ENCODE measurements around the gene CARS1. TPM values are rescaled to one million over a fixed set of nuclear protein-coding genes. Genes with fewer than 3 reads are reported as not detected.

Gene CARS1
- total RNA-seq, 1 donor from 2014 or later, result 134 TPM

GRCh38 chr11:3085052-3085451 is 27.8 kb upstream of the CARS1 start:
- H3K27ac Mint-ChIP-seq (ENCODE audit: unreplicated experiment), result no peak overlapping the region
- no peaks in the 10 kb centered on the region for H3K9me3 Mint-ChIP-seq (ENCODE audit: unreplicated experiment)
- H3K4me3 Mint-ChIP-seq (ENCODE audit: unreplicated experiment), result no peak overlapping the region
- H3K4me1 Mint-ChIP-seq (ENCODE audit: unreplicated experiment), result peaks cover 10% of the 10 kb centered on the region
- no peaks in the 10 kb centered on the region for H3K36me3 Mint-ChIP-seq (ENCODE audit: unreplicated experiment)
- DNase-seq (ENCODE audit: extremely low spot score, unreplicated experiment), result no peak
- TF ChIP-seq CTCF (IDR thresholded peaks at IDR 0.05), result no peak
- peaks cover under 1% of the 10 kb centered on the region for H3K27me3 Mint-ChIP-seq (ENCODE audit: unreplicated experiment)

DNA sequence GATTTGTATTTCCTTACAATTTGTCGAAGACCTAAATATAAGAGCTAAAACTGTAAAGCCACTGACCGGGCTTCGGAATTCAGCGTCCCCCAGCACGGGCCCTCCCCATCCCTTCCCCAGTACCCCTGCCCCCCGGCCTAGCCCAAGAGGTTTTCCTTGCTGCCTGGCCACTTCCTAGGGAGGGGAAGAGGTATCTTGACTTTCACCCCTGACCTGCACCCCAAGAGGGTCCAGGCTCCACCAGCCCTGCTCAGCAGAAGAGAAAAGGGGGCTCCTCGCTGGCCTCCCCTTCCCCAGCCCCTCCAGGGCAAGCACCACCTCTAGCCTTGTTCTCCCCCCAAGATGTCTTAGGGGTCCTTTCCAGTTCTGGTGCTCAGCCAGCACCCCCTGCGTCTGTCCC is 26.1 kb upstream of the CARS1 start:
- no peak overlapping the region for H3K4me3 Mint-ChIP-seq (ENCODE audit: unreplicated experiment)
- no peaks in the 10 kb centered on the region for H3K9me3 Mint-ChIP-seq (ENCODE audit: unreplicated experiment)
- DNase-seq (ENCODE audit: extremely low spot score, unreplicated experiment), result no peak
- peaks cover 5% of the 10 kb centered on the region for H3K27me3 Mint-ChIP-seq (ENCODE audit: unreplicated experiment)
- no peak for TF ChIP-seq CTCF (IDR thresholded peaks at IDR 0.05)
- H3K36me3 Mint-ChIP-seq (ENCODE audit: unreplicated experiment), result no peaks in the 10 kb centered on the region
- H3K27ac Mint-ChIP-seq (ENCODE audit: unreplicated experiment), result no peak overlapping the region
- peaks cover 4% of the 10 kb centered on the region for H3K4me1 Mint-ChIP-seq (ENCODE audit: unreplicated experiment)

- Mint-ChIP-seq H3K27ac (ENCODE audit: unreplicated experiment) (no peak overlapping the region), H3K27me3 (ENCODE audit: unreplicated experiment) (peaks cover 5% of the 10 kb centered on the region), H3K4me3 (ENCODE audit: unreplicated experiment) (no peak overlapping the region), H3K9me3 (ENCODE audit: unreplicated experiment) (no peaks in the 10 kb centered on the region), H3K4me1 (ENCODE audit: unreplicated experiment) (no peaks in the 10 kb centered on the region), H3K36me3 (ENCODE audit: unreplicated experiment) (no peaks in the 10 kb centered on the region)
- no peak for DNase-seq (ENCODE audit: extremely low spot score, unreplicated experiment)
- no peak for TF ChIP-seq CTCF (IDR thresholded peaks at IDR 0.05)
Measured at GRCh38 chr11:3081386-3081751, 24.1 kb upstream of the CARS1 start.

DNA sequence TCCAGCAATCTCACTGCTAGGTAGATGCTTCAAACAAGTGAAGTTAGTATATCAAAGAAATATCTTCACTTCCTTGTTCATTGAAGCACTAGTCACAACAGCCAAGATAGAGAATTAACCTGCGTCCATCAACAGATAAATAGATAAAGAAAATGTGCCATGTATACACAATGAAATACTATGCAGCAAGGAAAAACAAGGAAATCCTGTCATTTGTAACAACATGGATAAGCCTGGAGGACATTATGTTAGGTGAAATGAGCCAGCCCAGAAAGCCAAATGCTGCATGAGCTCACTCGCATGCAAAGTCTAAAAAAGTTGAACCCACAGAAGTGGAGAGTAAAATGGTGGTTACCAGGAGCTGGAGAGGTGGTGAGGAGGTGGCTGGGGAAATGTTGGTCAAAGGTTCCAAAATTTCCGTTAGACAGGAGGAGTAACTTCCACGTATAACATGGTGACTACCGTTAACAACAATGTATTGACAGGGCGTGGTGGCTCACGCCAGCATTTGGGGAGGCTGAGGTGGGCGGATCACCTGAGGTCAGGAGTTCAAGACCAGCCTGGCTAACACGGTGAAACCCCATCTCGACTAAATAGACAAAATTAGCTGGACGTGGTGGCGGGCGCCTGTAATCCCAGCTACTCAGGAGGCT is 23.6 kb upstream of the CARS1 start:
- no peaks in the 10 kb centered on the region for H3K9me3 Mint-ChIP-seq (ENCODE audit: unreplicated experiment)

GRCh38 chr11:3080104-3080503 is 22.9 kb upstream of the CARS1 start:
- Mint-ChIP-seq H3K27me3 (ENCODE audit: unreplicated experiment) (peaks cover 5% of the 10 kb centered on the region), H3K36me3 (ENCODE audit: unreplicated experiment) (no peaks in the 10 kb centered on the region), H3K4me3 (ENCODE audit: unreplicated experiment) (no peak overlapping the region), H3K27ac (ENCODE audit: unreplicated experiment) (no peak overlapping the region), H3K4me1 (ENCODE audit: unreplicated experiment) (no peaks in the 10 kb centered on the region), H3K9me3 (ENCODE audit: unreplicated experiment) (no peaks in the 10 kb centered on the region)
- DNase-seq (ENCODE audit: extremely low spot score, unreplicated experiment), result no peak
- no peak for TF ChIP-seq CTCF (IDR thresholded peaks at IDR 0.05)

More for the DNA sequence above, 23.6 kb upstream of the CARS1 start:
- H3K4me3 Mint-ChIP-seq (ENCODE audit: unreplicated experiment), result no peak overlapping the region
- DNase-seq (ENCODE audit: extremely low spot score, unreplicated experiment), result no peak
- H3K27ac Mint-ChIP-seq (ENCODE audit: unreplicated experiment), result no peak overlapping the region
- H3K27me3 Mint-ChIP-seq (ENCODE audit: unreplicated experiment), result peaks cover 5% of the 10 kb centered on the region
- no peaks in the 10 kb centered on the region for H3K4me1 Mint-ChIP-seq (ENCODE audit: unreplicated experiment)
- no peak for TF ChIP-seq CTCF (IDR thresholded peaks at IDR 0.05)
- H3K36me3 Mint-ChIP-seq (ENCODE audit: unreplicated experiment), result no peaks in the 10 kb centered on the region

Data from osteocyte (in vitro differentiated cells).